Activated CD8-positive, alpha-beta memory T cell treated with anti-CD3 and anti-CD28 coated beads for 1 hour (primary cell): ENCODE results near the gene SPEF1.
"Not testable (repeated sequence)": the region's sequence is repeated elsewhere in the genome, so short reads cannot be mapped to it uniquely, and the experiment has no call there.

Experiments
- DNase-seq, 2 donors: peaks; one replicate each; pipeline ENCODE4 v3.0.0-alpha.2; 2020; ENCODE audit warnings: low read depth in 1 of 2; ENCODE audit errors: extremely low read depth in 1 of 2

Gene SPEF1

GRCh38 chr20:3789201-3789600, 8.0 kb upstream of the SPEF1 start:
- not testable (repeated sequence) for DNase-seq

- DNase-seq: no peak
Measured at GRCh38 chr20:3788685-3789155, 7.5 kb upstream of the SPEF1 start.

GRCh38 chr20:3787324-3788014, 6.2 kb upstream of the SPEF1 start:
- no peak for DNase-seq

GRCh38 chr20:3786665-3787323, 5.5 kb upstream of the SPEF1 start, which contains the start of gene CENPB:
CENPB (minus strand) TSS chr20:3786740; CDS start chr20:3786483, 257 bp downstream.
- DNase-seq: peak in 1 of 2 donors; percentile 88

GRCh38 chr20:3786126-3786484, 4.9 kb upstream of the SPEF1 start:
- peak in 1 of 2 donors; percentile 19 for DNase-seq

GRCh38 chr20:3785240-3786125, 4.2 kb upstream of the SPEF1 start:
- DNase-seq: no peak

GRCh38 chr20:3784863-3785239, 3.6 kb upstream of the SPEF1 start:
- DNase-seq: no peak

- DNase-seq: no peak
Measured at GRCh38 chr20:3784216-3784853, 3.1 kb upstream of the SPEF1 start.

- no peak for DNase-seq
Measured at GRCh38 chr20:3783511-3784195, 2.4 kb upstream of the SPEF1 start.

- DNase-seq: no peak
Measured at GRCh38 chr20:3783068-3783489, 1.8 kb upstream of the SPEF1 start.

- DNase-seq: no peak
Measured at GRCh38 chr20:3782597-3782996, 1.3 kb upstream of the SPEF1 start.

- no peak for DNase-seq
Measured at GRCh38 chr20:3778976-3779375, 2.3 kb downstream of the SPEF1 start.

- DNase-seq: peak in 1 of 2 donors; percentile 19
Measured at GRCh38 chr20:3777716-3778629, 3.3 kb downstream of the SPEF1 start.

GRCh38 chr20:3777381-3777715, 3.9 kb downstream of the SPEF1 start:
- DNase-seq: no peak

GRCh38 chr20:3775457-3776108, 5.7 kb downstream of the SPEF1 start:
- no peak for DNase-seq

- DNase-seq: no peak
Measured at GRCh38 chr20:3771552-3772058, 9.6 kb downstream of the SPEF1 start.

GRCh38 chr20:3768342-3769130, 12.7 kb downstream of the SPEF1 start:
- DNase-seq: peak; percentile 64 to 74
